Sigmoid colon (tissue), 7 donors: Measurements from ENCODE around the gene POMP. TPM values are rescaled to one million over a fixed set of nuclear protein-coding genes. Genes with fewer than 3 reads are reported as not detected.

Experiments
- DNase-seq: peaks from one replicate; pipeline ENCODE4 v3.0.0-alpha.2; 2019
- H3K27ac ChIP-seq, 4 donors: fragments of 200-600 bp; sonication (generic); one replicate each; pipeline ENCODE4 v1.5.1; 2016 to 2019; ENCODE audit warnings: mild to moderate bottlenecking in 1 of 4
- H3K27me3 ChIP-seq, 3 donors: fragments of 200-600 bp; sonication (generic); one replicate each; pipeline ENCODE4 v1.5.1; 2019; ENCODE audit warnings: mild to moderate bottlenecking in 1 of 3
- H3K36me3 ChIP-seq, 4 donors: fragments of 200-600 bp; sonication (generic); one replicate each; pipeline ENCODE4 v1.5.1; 2016 to 2019
- H3K4me1 ChIP-seq, 4 donors: fragments of 200-600 bp; sonication (generic); one replicate each; pipeline ENCODE4 v1.5.1; 2017 to 2019
- H3K4me3 ChIP-seq, 4 donors: fragments of 200-600 bp; sonication (generic); one replicate each; pipeline ENCODE4 v1.5.1; 2017 to 2019; ENCODE audit warnings: mild to moderate bottlenecking in 2 of 4, moderate library complexity in 1 of 4
- H3K9me3 ChIP-seq, 4 donors: fragments of 200-600 bp in 3 of 4; sonication (generic) in 3 of 4; one replicate each; pipeline versions ENCODE4 v1.5.1 to v1.6.1; 2013 to 2019
- CTCF ChIP-seq, 4 experiments: fragments of 450-650 bp in 3 of 4; fragments of 200-600 bp in 1 of 4; IDR thresholded peaks; one replicate each; pipeline ENCODE4 v1.5.1; 2016 to 2019; ENCODE audit warnings: antibody characterized with exemption in 4 of 4, mild to moderate bottlenecking in 3 of 4, moderate library complexity in 2 of 4
- EP300 ChIP-seq, 4 donors: sonication (generic); formaldehyde crosslinking; IDR thresholded peaks; one replicate each; pipeline ENCODE4 v1.6.1; 2017; ENCODE audit warnings: antibody characterized with exemption in 4 of 4
- POLR2A ChIP-seq, 2 donors: fragments of 450-650 bp; IDR thresholded peaks; one replicate each; pipeline ENCODE4 v1.6.1; 2016; ENCODE audit warnings: antibody characterized with exemption in 2 of 2, mild to moderate bottlenecking in 2 of 2, moderate library complexity in 2 of 2
- POLR2AphosphoS5 ChIP-seq, 4 donors: sonication (generic); formaldehyde crosslinking; IDR thresholded peaks; one replicate each; pipeline ENCODE4 v1.6.1; 2017; ENCODE audit warnings: antibody characterized with exemption in 4 of 4
- WGBS, 2 donors: extraction: QIAGEN DNeasy Blood & Tissue Kit; methylation state at CpG; one replicate each; pipeline ENCODE4 v1.1.7; 2013; 5-methylcytosine and 5-hydroxymethylcytosine counted together
- intact Hi-C: fragments of 100-400 bp; cut with DNase I; formaldehyde crosslinking; loops from one replicate; pipeline ENCODE4 v1.15.1; 2023
- polyA plus RNA-seq, 3 donors: library from polyadenylated mRNA; stranded (reverse); fragments of 200-250 nt; gene quantifications; one replicate each; pipeline ENCODE4 v1.2.3, GENCODE V29; 2013
- small RNA-seq, 3 donors: library from RNA; depleted of rRNA; stranded (forward); fragments of <200 nt; gene quantifications; one replicate each; pipeline ENCODE3, GENCODE V24; 2016
- total RNA-seq, 4 donors: library from RNA; depleted of rRNA; stranded (reverse); fragments of >200 nt; gene quantifications; one replicate each; pipeline ENCODE4 v1.1.0, GENCODE V29; 2016
- donor health status: healthy with polysubstance abuse.
- donor health status: Bipolar disorder and iron deficiency.
- donor health status: healthy.

The POMP gene
- total and polyA plus RNA-seq, 7 donors, result 38.6 to 163 (median 96.4) TPM

GRCh38 chr13:28718543-28719226 lies 59.8 kb downstream of the POMP start, which contains the start of gene SLC46A3:
Gene SLC46A3, minus strand, starts transcription at chr13:28718970. Its CDS starts 972 bp downstream, at chr13:28717998.
- 0% methylated on average over 78 of the region's 78 CpGs for WGBS, 2 donors
- no peaks in the 10 kb centered on the region for H3K27me3 ChIP-seq
- peak; percentile 60 to 90 (median 85) for TF ChIP-seq POLR2AphosphoS5 (IDR thresholded peaks at IDR 0.05)
- no peak for TF ChIP-seq CTCF (IDR thresholded peaks at IDR 0.05)
- peak; percentile 21 to 47 for TF ChIP-seq POLR2A (IDR thresholded peaks at IDR 0.05)
- no peak for TF ChIP-seq EP300 (IDR thresholded peaks at IDR 0.05)
- H3K27ac ChIP-seq, result peak within 1 kb of the TSS; percentile 90 to 98 (median 93)
- intact Hi-C loops, result loop anchor here (2.0 to 5.0 kb wide), 4 partner anchors 60 to 1466 kb away; partner anchors contain the start of genes POMP and RPL21
- peak within 1 kb of the TSS; percentile 67 to 75 (median 74) for H3K4me3 ChIP-seq
- DNase-seq, result peak; percentile 99
- H3K36me3 ChIP-seq, result no peaks in the 10 kb centered on the region
- peaks cover 0 to 21% (median 16%) of the 10 kb centered on the region in 4 donors for H3K4me1 ChIP-seq
- no peaks in the 10 kb centered on the region for H3K9me3 ChIP-seq

- no peaks in the 10 kb centered on the region for H3K36me3 ChIP-seq
- TF ChIP-seq EP300 (IDR thresholded peaks at IDR 0.05) (no peak), CTCF (IDR thresholded peaks at IDR 0.05) (no peak), POLR2A (IDR thresholded peaks at IDR 0.05) (no peak), POLR2AphosphoS5 (IDR thresholded peaks at IDR 0.05) (no peak)
- peaks cover 0 to 21% (median 16%) of the 10 kb centered on the region in 4 donors for H3K4me1 ChIP-seq
- H3K27ac ChIP-seq, result peak overlapping the region; percentile 90 to 98 (median 93)
- WGBS, 2 donors, result 37 to 42% methylated on average over 15 of the region's 15 CpGs
- intact Hi-C loops, result loop anchor here (2.0 to 5.0 kb wide), 4 partner anchors 61 to 1467 kb away; partner anchors contain the start of genes POMP and RPL21
- no peaks in the 10 kb centered on the region for H3K9me3 ChIP-seq
- H3K27me3 ChIP-seq, result no peaks in the 10 kb centered on the region
- peak overlapping the region; percentile 67 to 75 (median 74) for H3K4me3 ChIP-seq
- no peak for DNase-seq
Measured at GRCh38 chr13:28719227-28720055, 60.5 kb downstream of the POMP start.

GRCh38 chr13:28723806-28724205 lies 64.9 kb downstream of the POMP start:
- no peaks in the 10 kb centered on the region for H3K36me3 ChIP-seq
- peaks cover 0 to 6% (median 0%) of the 10 kb centered on the region in 4 donors for H3K4me1 ChIP-seq
- WGBS, 2 donors, result 96 to 97% methylated on average over 22 of the region's 22 CpGs
- H3K27me3 ChIP-seq, result no peaks in the 10 kb centered on the region
- intact Hi-C loops, result no loop called here
- no peak overlapping the region for H3K27ac ChIP-seq
- DNase-seq, result no peak
- no peaks in the 10 kb centered on the region for H3K9me3 ChIP-seq
- TF ChIP-seq POLR2A (IDR thresholded peaks at IDR 0.05), result no peak
- no peak for TF ChIP-seq POLR2AphosphoS5 (IDR thresholded peaks at IDR 0.05)
- TF ChIP-seq CTCF (IDR thresholded peaks at IDR 0.05), result no peak
- TF ChIP-seq EP300 (IDR thresholded peaks at IDR 0.05), result no peak
- H3K4me3 ChIP-seq, result no peak overlapping the region

GRCh38 chr13:28725046-28725610 lies 66.2 kb downstream of the POMP start:
- Histone ChIP-seq H3K4me3 (no peak overlapping the region), H3K4me1 (no peaks in the 10 kb centered on the region), H3K27ac (no peak overlapping the region), H3K27me3 (no peaks in the 10 kb centered on the region), H3K36me3 (no peaks in the 10 kb centered on the region), H3K9me3 (no peaks in the 10 kb centered on the region)
- 73 to 77% methylated on average over 3 of the region's 3 CpGs for WGBS, 2 donors
- no peak for TF ChIP-seq POLR2AphosphoS5 (IDR thresholded peaks at IDR 0.05)
- TF ChIP-seq CTCF (IDR thresholded peaks at IDR 0.05), result no peak
- no peak for TF ChIP-seq EP300 (IDR thresholded peaks at IDR 0.05)
- no peak for TF ChIP-seq POLR2A (IDR thresholded peaks at IDR 0.05)
- DNase-seq, result no peak
- intact Hi-C loops, result no loop called here

Small RNA genes within 50 kb of the gene (small RNA-seq; reads per million reads assigned to genes)
- gene RF00019 (0 reads per million in 3 donors), gene RNU6-53P (0 reads per million in 3 donors)

Other genes starting within 250 kb of the POMP start
- gene FLT1, start 164.0 kb upstream of the POMP start, total RNA-seq, result 10 to 100 TPM in 1 of 4 donors, 1 to 10 TPM in 3; 5.7 to 18.3 (median 7.5) TPM
- 1 to 10 TPM in 1 of 3 donors, under 1 TPM in 2; under 0.01 to 4.6 (median 0.69) TPM for gene FLT1, start 164.0 kb upstream of the POMP start, polyA plus RNA-seq
- 10 to 100 TPM; 14.1 to 18.2 (median 15.1) TPM for gene SLC46A3, start 59.8 kb downstream of the POMP start, total RNA-seq
- gene SLC46A3, start 59.8 kb downstream of the POMP start, polyA plus RNA-seq, result 10 to 100 TPM in 1 of 3 donors, 1 to 10 TPM in 2; 6.7 to 25.6 (median 9.6) TPM
- 1 to 10 TPM in 2 of 4 donors, under 1 TPM in 2; 0.71 to 2.2 (median 1.3) TPM for gene MTUS2, start 161.2 kb downstream of the POMP start, total RNA-seq
- under 1 TPM in 2 of 3 donors, not detected in 1; 0.23 to 0.34 TPM for gene MTUS2, start 161.2 kb downstream of the POMP start, polyA plus RNA-seq